Fibroblast of lung (primary cell): ENCODE data around the gene COL15A1. TPM values are rescaled to one million over a fixed set of nuclear protein-coding genes. Genes with fewer than 3 reads are reported as not detected.
A peak's percentile ranks its signal among the peaks of the same experiment; 100 is the strongest.

Source experiments
- DNase-seq, 2 donors: peaks; one replicate each; pipeline versions ENCODE4 v3.0.0 to v3.0.0-alpha.2; 2010; ENCODE audit warnings: low read depth in 2 of 2
- H2AFZ ChIP-seq: 2 replicates; pipeline ENCODE4 v1.5.1; 2012; ENCODE audit warnings: low read length, control low read depth, inconsistent platforms
- H3K27ac ChIP-seq: 2 replicates; pipeline ENCODE4 v1.5.1; 2011; ENCODE audit warnings: low read length, control low read depth; ENCODE audit not compliant: insufficient read depth
- H3K27me3 ChIP-seq: 2 replicates; pipeline ENCODE4 v1.5.1; 2011; ENCODE audit warnings: mild to moderate bottlenecking, low read length; ENCODE audit not compliant: control insufficient read depth, insufficient read depth
- H3K36me3 ChIP-seq: 2 replicates; pipeline ENCODE4 v1.5.1; 2011; ENCODE audit warnings: low read length; ENCODE audit not compliant: control insufficient read depth, insufficient read depth
- H3K4me1 ChIP-seq: 2 replicates; pipeline ENCODE4 v1.5.1; 2011; ENCODE audit warnings: low read length; ENCODE audit not compliant: control insufficient read depth, insufficient read depth; ENCODE audit errors: extremely low read depth
- H3K4me2 ChIP-seq: 2 replicates; pipeline ENCODE4 v1.5.1; 2011; ENCODE audit warnings: low read length, control low read depth; ENCODE audit not compliant: insufficient read depth; ENCODE audit errors: extremely low read depth
- H3K4me3 ChIP-seq, 4 experiments: fragments of 200-600 bp in 1 of 4; sonication (generic) in 1 of 4; replicated peaks in 1 of 4; 2 replicates each; pipeline ENCODE4 v1.5.1; 2011 to 2016; ENCODE audit warnings: low read length in 4 of 4, low read depth in 3 of 4, mild to moderate bottlenecking in 3 of 4, control low read depth in 2 of 4, inconsistent platforms in 1 of 4, mixed read lengths in 1 of 4; ENCODE audit not compliant: insufficient read depth in 1 of 4; ENCODE audit errors: control extremely low read depth in 1 of 4
- H3K79me2 ChIP-seq: 2 replicates; pipeline ENCODE4 v1.5.1; 2012; ENCODE audit warnings: mild to moderate bottlenecking, low read length, inconsistent platforms; ENCODE audit not compliant: control insufficient read depth, insufficient read depth
- H3K9ac ChIP-seq: 2 replicates; pipeline ENCODE4 v1.5.1; 2011; ENCODE audit warnings: mild to moderate bottlenecking, low read length, control low read depth; ENCODE audit not compliant: insufficient read depth
- H3K9me3 ChIP-seq: 2 replicates; pipeline ENCODE4 v1.5.1; 2012; ENCODE audit warnings: low read depth, low read length; ENCODE audit not compliant: control insufficient read depth, insufficient read depth
- H4K20me1 ChIP-seq: 2 replicates; pipeline ENCODE4 v1.5.1; 2011; ENCODE audit warnings: low read length; ENCODE audit not compliant: control insufficient read depth, insufficient read depth; ENCODE audit errors: extremely low read depth
- EZH2 ChIP-seq: IDR thresholded peaks from 2 replicates; pipeline ENCODE4 v1.5.1; 2012; ENCODE audit warnings: low read length, control low read depth, mild to moderate bottlenecking; ENCODE audit errors: missing control alignments
- polyA plus RNA-seq, 2 donors: library from polyadenylated mRNA; depleted of rRNA in 1 of 2; stranded (reverse) in 1 of 2; unstranded in 1 of 2; fragments of >200 nt; gene quantifications; 2 replicates each; pipeline ENCODE4 v1.2.1, GENCODE V29; 2011 to 2012; ENCODE audit warnings: missing spikeins in 1 of 2
- total RNA-seq: library from RNA; depleted of rRNA; stranded (reverse); fragments of >200 nt; gene quantifications from 2 replicates; pipeline ENCODE4 v1.2.1, GENCODE V29; 2014
- TF ChIP-seq, protein P1 (sequence below), 2 donors: IDR thresholded peaks in 1 of 2; conservative IDR thresholded peaks in 1 of 2; 1 replicate in 1 of 2; 2 replicates in 1 of 2; pipeline ENCODE4 v1.5.1; 2011 to 2012; ENCODE audit warnings: low read length in 2 of 2, control low read depth in 1 of 2, inconsistent platforms in 1 of 2, low read depth in 1 of 2, mild to moderate bottlenecking in 1 of 2

COL15A1 gene
- total and polyA plus RNA-seq, 2 donors (not counting 1 experiment from before 2014, with no cell fraction given) = 13.3 to 41.0 TPM

DNA sequence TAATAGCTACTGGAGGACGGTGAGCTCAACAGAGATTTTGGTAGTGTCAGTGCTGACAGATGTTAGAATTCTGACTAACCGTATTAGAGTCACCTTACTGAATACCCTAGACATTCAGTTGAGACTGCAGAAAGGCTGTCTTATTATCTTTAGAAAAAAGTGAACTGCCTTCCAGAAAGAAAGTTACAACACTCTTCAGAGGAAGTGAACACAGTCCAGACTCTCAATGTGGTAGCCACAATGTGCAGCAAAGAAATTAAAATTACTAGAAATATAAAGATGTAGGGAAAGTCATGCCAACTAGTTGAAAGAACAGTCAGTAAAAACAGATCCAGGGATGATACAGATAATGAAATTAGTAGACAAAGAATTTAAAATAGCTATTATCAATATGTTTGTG, 47.1 kb upstream of the COL15A1 start:
- no peak overlapping the region for H3K4me2 ChIP-seq
- H3K4me3 ChIP-seq = no peak overlapping the region
- H3K36me3 ChIP-seq = no peaks in the 10 kb centered on the region
- no peaks in the 10 kb centered on the region for H3K27me3 ChIP-seq
- TF ChIP-seq, protein P1, sequence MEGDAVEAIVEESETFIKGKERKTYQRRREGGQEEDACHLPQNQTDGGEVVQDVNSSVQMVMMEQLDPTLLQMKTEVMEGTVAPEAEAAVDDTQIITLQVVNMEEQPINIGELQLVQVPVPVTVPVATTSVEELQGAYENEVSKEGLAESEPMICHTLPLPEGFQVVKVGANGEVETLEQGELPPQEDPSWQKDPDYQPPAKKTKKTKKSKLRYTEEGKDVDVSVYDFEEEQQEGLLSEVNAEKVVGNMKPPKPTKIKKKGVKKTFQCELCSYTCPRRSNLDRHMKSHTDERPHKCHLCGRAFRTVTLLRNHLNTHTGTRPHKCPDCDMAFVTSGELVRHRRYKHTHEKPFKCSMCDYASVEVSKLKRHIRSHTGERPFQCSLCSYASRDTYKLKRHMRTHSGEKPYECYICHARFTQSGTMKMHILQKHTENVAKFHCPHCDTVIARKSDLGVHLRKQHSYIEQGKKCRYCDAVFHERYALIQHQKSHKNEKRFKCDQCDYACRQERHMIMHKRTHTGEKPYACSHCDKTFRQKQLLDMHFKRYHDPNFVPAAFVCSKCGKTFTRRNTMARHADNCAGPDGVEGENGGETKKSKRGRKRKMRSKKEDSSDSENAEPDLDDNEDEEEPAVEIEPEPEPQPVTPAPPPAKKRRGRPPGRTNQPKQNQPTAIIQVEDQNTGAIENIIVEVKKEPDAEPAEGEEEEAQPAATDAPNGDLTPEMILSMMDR (conservative IDR thresholded peaks at IDR 0.05 in 1 of 2, IDR thresholded peaks at IDR 0.05 in 1 of 2; ENCODE audit: low read depth in 1 of 2, low read length in 2 of 2) = no peak
- no peak for TF ChIP-seq EZH2
- peaks cover 7% of the 10 kb centered on the region for H3K4me1 ChIP-seq
- H4K20me1 ChIP-seq = no peaks in the 10 kb centered on the region
- H3K9me3 ChIP-seq = no peaks in the 10 kb centered on the region
- no peak overlapping the region for H2AFZ ChIP-seq
- H3K9ac ChIP-seq = no peak overlapping the region
- no peak overlapping the region for H3K27ac ChIP-seq
- no peaks in the 10 kb centered on the region for H3K79me2 ChIP-seq
- DNase-seq = no peak

DNA sequence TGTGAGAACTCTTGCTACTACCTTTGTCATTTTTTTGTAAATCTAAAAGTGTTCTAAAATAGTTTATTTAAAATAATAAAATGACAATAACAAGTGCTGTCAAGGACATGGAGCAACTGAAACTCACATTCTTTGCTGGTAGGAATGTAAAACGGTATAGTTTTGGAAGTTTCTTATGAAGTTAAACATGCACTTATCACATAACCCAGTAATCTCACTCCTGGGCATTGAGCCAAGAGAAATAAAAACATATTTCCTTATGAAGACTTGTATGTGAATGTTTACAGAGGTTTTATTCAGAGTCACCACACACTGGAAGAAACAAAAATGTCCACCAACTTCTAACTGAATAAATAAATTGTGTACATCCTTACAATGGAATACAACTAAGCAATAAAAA, 46.0 kb upstream of the COL15A1 start:
- Histone ChIP-seq H3K4me1 (peaks cover 7% of the 10 kb centered on the region), H3K27ac (no peak overlapping the region), H4K20me1 (no peaks in the 10 kb centered on the region), H2AFZ (no peak overlapping the region), H3K27me3 (no peaks in the 10 kb centered on the region), H3K36me3 (no peaks in the 10 kb centered on the region), H3K4me2 (no peak overlapping the region), H3K4me3 (no peak overlapping the region), H3K9me3 (no peaks in the 10 kb centered on the region), H3K9ac (no peak overlapping the region), H3K79me2 (no peaks in the 10 kb centered on the region)
- peak; percentile 33 to 70 for DNase-seq
- no peak for TF ChIP-seq EZH2
- TF ChIP-seq, protein P1 (conservative IDR thresholded peaks at IDR 0.05 in 1 of 2, IDR thresholded peaks at IDR 0.05 in 1 of 2; ENCODE audit: low read depth in 1 of 2, low read length in 2 of 2) = no peak

DNA sequence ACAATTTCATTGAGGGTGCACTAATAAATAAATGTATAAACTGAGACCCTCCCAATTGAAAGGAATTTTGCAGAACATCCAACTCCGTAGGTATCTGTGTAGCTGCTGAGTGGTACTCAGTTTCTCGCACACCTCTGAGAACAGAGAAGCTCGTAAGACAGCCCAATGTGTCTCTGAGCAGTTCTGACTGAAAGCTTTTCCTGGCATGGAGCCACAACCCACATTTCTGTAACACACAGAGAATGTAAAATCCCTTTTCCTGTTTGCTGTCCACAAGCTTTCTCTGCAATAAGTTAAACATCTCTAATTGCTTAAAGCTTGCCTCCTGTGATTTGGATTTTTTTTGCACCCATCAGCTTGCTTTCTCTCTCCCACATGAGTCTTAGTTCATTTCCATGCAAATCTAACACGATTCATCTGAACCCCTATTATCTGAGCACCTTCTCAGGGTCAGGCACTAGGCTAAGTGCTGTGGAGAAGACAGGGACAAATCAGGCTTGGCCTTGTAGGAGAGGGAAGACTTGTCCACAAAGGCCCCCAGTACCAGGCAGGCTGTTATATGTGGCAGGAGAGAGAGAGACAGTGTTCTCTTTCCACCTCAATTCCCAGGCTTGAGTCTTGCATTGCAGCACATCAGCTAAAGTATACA, 44.2 kb upstream of the COL15A1 start:
- Histone ChIP-seq H3K79me2 (no peaks in the 10 kb centered on the region), H3K27me3 (no peaks in the 10 kb centered on the region), H3K9ac (no peak overlapping the region), H3K4me2 (peak overlapping the region; percentile 28), H3K4me1 (peaks cover 7% of the 10 kb centered on the region), H2AFZ (no peak overlapping the region), H3K36me3 (no peaks in the 10 kb centered on the region), H3K9me3 (no peaks in the 10 kb centered on the region), H3K27ac (no peak overlapping the region), H3K4me3 (no peak overlapping the region), H4K20me1 (no peaks in the 10 kb centered on the region)
- TF ChIP-seq, protein P1 (conservative IDR thresholded peaks at IDR 0.05 in 1 of 2, IDR thresholded peaks at IDR 0.05 in 1 of 2; ENCODE audit: low read depth in 1 of 2, low read length in 2 of 2) = no peak
- TF ChIP-seq EZH2 = no peak
- DNase-seq = peak; percentile 75 to 86
